Measurements from ENCODE around the gene PFKFB1. TPM values are rescaled to one million over a fixed set of nuclear protein-coding genes. Genes with fewer than 3 reads are reported as not detected.

PFKFB1 gene
- total RNA-seq, 1 experiment from 2014 or later, result 0.55 TPM

DNA sequence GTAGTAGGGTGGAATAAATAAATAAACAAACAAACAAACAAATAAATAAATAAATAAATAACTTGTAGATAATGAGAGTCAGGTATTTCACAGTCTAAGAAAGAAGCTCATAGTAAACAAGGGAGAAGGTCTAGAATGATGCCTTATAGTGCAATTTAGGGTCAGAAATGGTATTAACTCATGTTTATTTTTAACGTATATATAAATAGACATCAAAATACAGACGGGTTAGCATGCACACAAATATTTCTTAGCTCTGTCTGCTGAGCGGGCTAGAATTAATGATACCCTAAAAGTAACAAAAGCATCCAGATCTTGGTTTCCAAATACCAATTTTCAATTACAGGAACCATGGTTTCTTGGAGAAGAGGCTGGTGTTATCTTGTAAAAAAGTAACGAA is 16.6 kb downstream of the PFKFB1 start:
- Histone ChIP-seq H3K9ac (ENCODE audit: extremely low read depth, insufficient read length, low read length) (no peak overlapping the region), H3K56ac (ENCODE audit: insufficient read length, low read depth, low read length) (no peak overlapping the region), H3K18ac (ENCODE audit: insufficient read length, low read depth, low read length) (no peak overlapping the region), H3T11ph (ENCODE audit: low read length) (no peak overlapping the region), H3K23ac (ENCODE audit: insufficient read length, low read depth, low read length) (no peak overlapping the region), H3K4me2 (ENCODE audit: insufficient read depth, insufficient read length, low read length) (no peak overlapping the region), H3K79me1 (ENCODE audit: insufficient read depth, low read depth, low read length, poor library complexity, severe bottlenecking) (no peaks in the 10 kb centered on the region), H2BK12ac (ENCODE audit: insufficient read length, low read depth, low read length) (no peak overlapping the region), H4K8ac (replicated peaks; ENCODE audit: insufficient read length, low read depth, low read length) (no peak overlapping the region), H3K27me3 (ENCODE audit: insufficient read depth, low read length) (no peaks in the 10 kb centered on the region), H4K20me1 (ENCODE audit: control insufficient read depth, insufficient read depth, insufficient read length) (no peaks in the 10 kb centered on the region), H3K27ac (ENCODE audit: insufficient read length, low read depth, low read length) (no peak overlapping the region), H3K4me1 (ENCODE audit: insufficient read depth, low read length) (no peaks in the 10 kb centered on the region), H3K79me2 (ENCODE audit: insufficient read depth, low read length) (no peaks in the 10 kb centered on the region), H3K14ac (ENCODE audit: insufficient read depth, low read length) (no peak overlapping the region), H2BK120ac (ENCODE audit: low read depth, low read length, poor library complexity, severe bottlenecking) (no peak overlapping the region), H3K23me2 (ENCODE audit: insufficient read length, low read depth, low read length, poor library complexity, severe bottlenecking) (no peaks in the 10 kb centered on the region), H3K4ac (ENCODE audit: low read depth, low read length) (no peak overlapping the region), H2BK5ac (ENCODE audit: insufficient read length, low read length) (no peak overlapping the region), H2BK15ac (ENCODE audit: low read depth, low read length) (no peak overlapping the region), H2AK5ac (ENCODE audit: insufficient read length, low read length) (no peak overlapping the region), H3K9me3 (ENCODE audit: control insufficient read depth, low read depth, low read length) (peaks cover 16% of the 10 kb centered on the region), H4K5ac (ENCODE audit: insufficient read length, low read depth, low read length) (no peak overlapping the region), H2BK20ac (ENCODE audit: low read depth, low read length, poor library complexity, severe bottlenecking) (no peak overlapping the region), H4K91ac (ENCODE audit: insufficient read length, low read depth, low read length) (no peak overlapping the region), H2AFZ (ENCODE audit: low read length) (no peak overlapping the region)
- H3K4me3 Mint-ChIP-seq, result no peak overlapping the region
- TF ChIP-seq, protein P1, sequence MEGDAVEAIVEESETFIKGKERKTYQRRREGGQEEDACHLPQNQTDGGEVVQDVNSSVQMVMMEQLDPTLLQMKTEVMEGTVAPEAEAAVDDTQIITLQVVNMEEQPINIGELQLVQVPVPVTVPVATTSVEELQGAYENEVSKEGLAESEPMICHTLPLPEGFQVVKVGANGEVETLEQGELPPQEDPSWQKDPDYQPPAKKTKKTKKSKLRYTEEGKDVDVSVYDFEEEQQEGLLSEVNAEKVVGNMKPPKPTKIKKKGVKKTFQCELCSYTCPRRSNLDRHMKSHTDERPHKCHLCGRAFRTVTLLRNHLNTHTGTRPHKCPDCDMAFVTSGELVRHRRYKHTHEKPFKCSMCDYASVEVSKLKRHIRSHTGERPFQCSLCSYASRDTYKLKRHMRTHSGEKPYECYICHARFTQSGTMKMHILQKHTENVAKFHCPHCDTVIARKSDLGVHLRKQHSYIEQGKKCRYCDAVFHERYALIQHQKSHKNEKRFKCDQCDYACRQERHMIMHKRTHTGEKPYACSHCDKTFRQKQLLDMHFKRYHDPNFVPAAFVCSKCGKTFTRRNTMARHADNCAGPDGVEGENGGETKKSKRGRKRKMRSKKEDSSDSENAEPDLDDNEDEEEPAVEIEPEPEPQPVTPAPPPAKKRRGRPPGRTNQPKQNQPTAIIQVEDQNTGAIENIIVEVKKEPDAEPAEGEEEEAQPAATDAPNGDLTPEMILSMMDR (conservative IDR thresholded peaks at IDR 0.05), result no peak
- H3K27ac Mint-ChIP-seq, result no peak overlapping the region
- WGBS (ENCODE audit: extremely low coverage, insufficient read length, low lambda C conversion rate), result no CpG with 5 or more reads among the region's 4 CpGs
- no peak for DNase-seq
- H3K9me3 Mint-ChIP-seq, result peaks cover 69 to 75% of the 10 kb centered on the region in 2 experiments
- H3K4me1 Mint-ChIP-seq, result no peaks in the 10 kb centered on the region
- no peaks in the 10 kb centered on the region for H3K36me3 Mint-ChIP-seq (ENCODE audit: insufficient read depth in 1 of 3, low read depth in 3 of 3)
- H3K27me3 Mint-ChIP-seq (ENCODE audit: low read depth), result peaks cover 3% of the 10 kb centered on the region

Data from H9 (cell line).